ENCODE measurements around the gene ABCF2. TPM values are rescaled to one million over a fixed set of nuclear protein-coding genes. Genes with fewer than 3 reads are reported as not detected.

Gene ABCF2
- total and polyA plus RNA-seq, 10 of the 15 experiments (the other 5 are each of a cell fraction or from before 2014, with no cell fraction given), result 29.3 to 76.3 (median 57.1) TPM

DNA sequence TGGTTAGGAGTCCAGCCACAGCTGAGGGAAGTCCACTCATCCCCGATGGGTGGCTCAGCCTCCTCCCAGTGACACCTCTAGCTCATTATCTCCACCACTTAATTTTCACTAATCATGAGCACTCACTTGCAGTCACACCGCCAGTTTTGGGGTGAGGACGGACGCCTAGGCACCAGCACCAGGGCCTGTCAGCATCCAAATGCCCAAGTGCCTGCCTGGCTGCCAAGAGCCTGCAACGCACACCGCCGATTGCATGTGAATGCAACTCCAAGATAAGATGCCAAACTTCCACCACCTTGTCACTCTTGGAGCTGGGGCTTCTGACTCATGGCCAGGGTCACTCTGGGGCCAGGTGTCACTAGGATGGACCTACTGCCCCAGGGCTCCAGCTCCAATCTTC, 45.9 kb upstream of the ABCF2 start (continued):
- TF ChIP-seq WRNIP1 (IDR thresholded peaks at IDR 0.05; ENCODE audit: borderline replicate concordance, low read depth, low read length) (no peak), CHD2 (IDR thresholded peaks at IDR 0.05; ENCODE audit: borderline replicate concordance, low read depth, low read length) (no peak), IRF4 (IDR thresholded peaks at IDR 0.05; ENCODE audit: low read depth, low read length) (no peak), NR2C1 (IDR thresholded peaks at IDR 0.05) (no peak), STAT1 (conservative IDR thresholded peaks at IDR 0.05) (no peak), GATAD2B (conservative IDR thresholded peaks at IDR 0.05; ENCODE audit: low read depth) (no peak), PAX8 (IDR thresholded peaks at IDR 0.05) (no peak)
- TF ChIP-seq, protein P1, sequence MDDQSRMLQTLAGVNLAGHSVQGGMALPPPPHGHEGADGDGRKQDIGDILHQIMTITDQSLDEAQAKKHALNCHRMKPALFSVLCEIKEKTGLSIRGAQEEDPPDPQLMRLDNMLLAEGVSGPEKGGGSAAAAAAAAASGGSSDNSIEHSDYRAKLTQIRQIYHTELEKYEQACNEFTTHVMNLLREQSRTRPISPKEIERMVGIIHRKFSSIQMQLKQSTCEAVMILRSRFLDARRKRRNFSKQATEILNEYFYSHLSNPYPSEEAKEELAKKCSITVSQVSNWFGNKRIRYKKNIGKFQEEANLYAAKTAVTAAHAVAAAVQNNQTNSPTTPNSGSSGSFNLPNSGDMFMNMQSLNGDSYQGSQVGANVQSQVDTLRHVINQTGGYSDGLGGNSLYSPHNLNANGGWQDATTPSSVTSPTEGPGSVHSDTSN (IDR thresholded peaks at IDR 0.05; ENCODE audit: insufficient replicate concordance, low read depth, low read length), result no peak

DNA sequence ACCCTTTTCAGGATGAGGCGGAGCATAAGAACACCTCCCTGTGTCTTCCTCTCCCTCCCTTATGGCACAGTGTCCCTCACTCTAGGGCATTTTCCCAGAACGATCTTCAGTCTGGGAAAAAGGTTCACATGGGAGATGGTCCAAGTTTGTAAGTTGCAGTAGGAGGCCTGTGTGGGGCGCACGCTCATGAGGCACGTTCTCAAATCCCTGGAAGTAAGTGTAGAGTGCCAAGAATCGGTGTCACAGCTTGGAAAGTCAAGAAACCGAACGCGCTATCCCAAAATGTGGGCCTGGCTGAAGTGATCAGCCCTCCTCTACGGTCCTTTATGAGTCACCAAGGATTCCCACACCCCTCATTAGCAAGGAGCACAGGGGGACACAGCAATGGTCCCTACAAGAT, 45.4 kb upstream of the ABCF2 start:
- 25% methylated on average over 10 of the region's 10 CpGs for WGBS (ENCODE audit: insufficient coverage, insufficient replicate concordance, low lambda C conversion rate, missing lambda C conversion rate)
- Histone ChIP-seq H3K4me1 (ENCODE audit: control insufficient read depth, insufficient read depth, low read length) (no peaks in the 10 kb centered on the region), H3K4me2 (ENCODE audit: control insufficient read depth, insufficient read depth) (no peak overlapping the region), H3K9me3 (replicated peaks; ENCODE audit: control insufficient read depth, insufficient read depth, low read length) (no peaks in the 10 kb centered on the region), H2AFZ (ENCODE audit: control insufficient read depth, low read depth, low read length) (no peak overlapping the region), H3K79me2 (ENCODE audit: control insufficient read depth, insufficient read depth, low read length) (no peaks in the 10 kb centered on the region), H3K4me3 (no peak overlapping the region), H4K20me1 (ENCODE audit: control insufficient read depth, insufficient read depth) (peaks cover 4% of the 10 kb centered on the region; the same call in 1 of the 2 replicates), H3K27me3 (replicated peaks in 1 of 2; ENCODE audit: control insufficient read depth in 2 of 2, insufficient read depth in 2 of 2, low read length in 1 of 2) (peaks cover 0 to 4% of the 10 kb centered on the region in 2 experiments; a peak in 3 of 4 replicates), H3K36me3 (ENCODE audit: control insufficient read depth in 2 of 2, insufficient read depth in 2 of 2, low read length in 1 of 2) (no peaks in the 10 kb centered on the region), H3K27ac (ENCODE audit: control insufficient read depth, insufficient read depth) (no peak overlapping the region), H3K9ac (ENCODE audit: control insufficient read depth, insufficient read depth, low read length) (no peak overlapping the region)
- CTCF ChIA-PET, result no interaction called here
- intact Hi-C loops (cut with micrococcal nuclease; ENCODE audit: unreplicated experiment), result no loop called here
- in situ Hi-C loops (cut with MboI), result no loop called here
- BruUV-seq (replicated peaks), result no TSS peak
- POLR2A ChIA-PET, result no interaction called here
- TF ChIP-seq MTA2 (IDR thresholded peaks at IDR 0.05; ENCODE audit: low read depth), result no peak
- TF ChIP-seq RB1 (IDR thresholded peaks at IDR 0.05; ENCODE audit: borderline replicate concordance), result no peak
- no peak for TF ChIP-seq SMAD1 (IDR thresholded peaks at IDR 0.05; ENCODE audit: low read depth, partially characterized antibody)
- TF ChIP-seq POU2F2 (IDR thresholded peaks at IDR 0.05; ENCODE audit: borderline replicate concordance, low read depth, low read length), result no peak
- TF ChIP-seq, protein P2, sequence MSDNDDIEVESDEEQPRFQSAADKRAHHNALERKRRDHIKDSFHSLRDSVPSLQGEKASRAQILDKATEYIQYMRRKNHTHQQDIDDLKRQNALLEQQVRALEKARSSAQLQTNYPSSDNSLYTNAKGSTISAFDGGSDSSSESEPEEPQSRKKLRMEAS (IDR thresholded peaks at IDR 0.05; ENCODE audit: low read depth, low read length), result no peak
- TF ChIP-seq, protein P3, sequence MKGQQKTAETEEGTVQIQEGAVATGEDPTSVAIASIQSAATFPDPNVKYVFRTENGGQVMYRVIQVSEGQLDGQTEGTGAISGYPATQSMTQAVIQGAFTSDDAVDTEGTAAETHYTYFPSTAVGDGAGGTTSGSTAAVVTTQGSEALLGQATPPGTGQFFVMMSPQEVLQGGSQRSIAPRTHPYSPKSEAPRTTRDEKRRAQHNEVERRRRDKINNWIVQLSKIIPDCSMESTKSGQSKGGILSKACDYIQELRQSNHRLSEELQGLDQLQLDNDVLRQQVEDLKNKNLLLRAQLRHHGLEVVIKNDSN (IDR thresholded peaks at IDR 0.05; ENCODE audit: borderline replicate concordance, extremely low read length, insufficient read depth, low read depth, low read length), result no peak
- TF ChIP-seq CREM (IDR thresholded peaks at IDR 0.05; ENCODE audit: low read depth), result no peak
- no peak for TF ChIP-seq MTA3 (IDR thresholded peaks at IDR 0.05; ENCODE audit: borderline replicate concordance, low read length)
- RAD21 ChIA-PET (ENCODE audit: unreplicated experiment), result no interaction called here
- SMC1A ChIA-PET (ENCODE audit: uncharacterized antibody, unreplicated experiment), result no interaction called here
- ATAC-seq, result no peak
- FAIRE-seq, result no peak
- DNase-seq (ENCODE audit: low read depth, low spot score), result no peak
